HEK293 (cell line): ENCODE results near the gene BUD23.

ENCODE experiments used
- CTCF ChIA-PET: fragments of 350-600 bp; formaldehyde crosslinking; extraction: SDS; loops from one replicate; lab custom pipeline; 2021; ENCODE audit warnings: antibody characterized with exemption; lab: Yijun Ruan, JAX
- POLR2A ChIA-PET: fragments of 300-600 bp; formaldehyde crosslinking; extraction: SDS; loops from one replicate; lab custom pipeline; 2020; ENCODE audit warnings: antibody characterized with exemption, inconsistent platforms; lab: Yijun Ruan, JAX
- H3K27ac ChIP-seq: fragments of 200-500 bp; sonication (Bioruptor generic); 2 replicates; pipeline ENCODE4 v1.5.1; 2014; ENCODE audit warnings: low read depth, low read length, control low read depth, inconsistent platforms; ENCODE audit errors: extremely low read depth
- H3K36me3 ChIP-seq, 2 experiments: fragments of 200-500 bp in 1 of 2; sonication (Bioruptor generic) in 1 of 2; 1 replicate in 1 of 2; 2 replicates in 1 of 2; pipeline ENCODE4 v1.5.1; 2014 to 2017; ENCODE audit warnings: inconsistent platforms in 2 of 2, low read length in 2 of 2; ENCODE audit not compliant: control insufficient read depth in 2 of 2, insufficient read depth in 1 of 2
- H3K4me1 ChIP-seq: fragments of 200-500 bp; sonication (Bioruptor generic); 2 replicates; pipeline ENCODE4 v1.5.1; 2014; ENCODE audit warnings: mild to moderate bottlenecking, low read length, inconsistent platforms; ENCODE audit not compliant: control insufficient read depth, insufficient read depth
- H3K4me3 ChIP-seq: 2 replicates; pipeline ENCODE4 v1.5.1; 2011; ENCODE audit warnings: low read depth, mild to moderate bottlenecking, control low read depth, low read length, moderate library complexity
- H3K9me3 ChIP-seq: fragments of 200-500 bp; sonication (Bioruptor generic); 2 replicates; pipeline ENCODE4 v1.5.1; 2014; ENCODE audit warnings: low read depth, low read length, inconsistent platforms; ENCODE audit not compliant: control insufficient read depth, insufficient read depth
- EGR2 ChIP-seq: fragments of 450-650 bp; formaldehyde crosslinking; IDR thresholded peaks from 2 replicates; pipeline ENCODE4 v1.5.1; 2016; ENCODE audit warnings: low read depth, missing biosample characterization, missing genetic modification characterization
- FEZF1 ChIP-seq: fragments of 450-650 bp; formaldehyde crosslinking; IDR thresholded peaks from 2 replicates; pipeline ENCODE4 v1.5.1; 2016; ENCODE audit warnings: missing biosample characterization, missing genetic modification characterization
- GLIS1 ChIP-seq: fragments of 450-650 bp; formaldehyde crosslinking; IDR thresholded peaks from 2 replicates; pipeline ENCODE4 v1.5.1; 2016; ENCODE audit warnings: missing biosample characterization, missing genetic modification characterization
- GLIS2 ChIP-seq: fragments of 450-650 bp; formaldehyde crosslinking; IDR thresholded peaks from 2 replicates; pipeline ENCODE4 v1.5.1; 2016; ENCODE audit warnings: missing biosample characterization, missing genetic modification characterization
- TCF7L2 ChIP-seq: IDR thresholded peaks from 2 replicates; pipeline ENCODE4 v1.6.1; 2011; ENCODE audit warnings: low read depth, mild to moderate bottlenecking, inconsistent platforms, low read length, moderate library complexity, borderline replicate concordance
- ZFP3 ChIP-seq: fragments of 450-650 bp; formaldehyde crosslinking; IDR thresholded peaks from 2 replicates; pipeline ENCODE4 v1.5.1; 2016; ENCODE audit warnings: low read depth, missing biosample characterization, missing genetic modification characterization
- ZFP37 ChIP-seq: fragments of 450-650 bp; formaldehyde crosslinking; IDR thresholded peaks from 2 replicates; pipeline ENCODE4 v1.5.1; 2016; ENCODE audit warnings: missing biosample characterization, missing genetic modification characterization
- ZNF138 ChIP-seq: fragments of 450-650 bp; formaldehyde crosslinking; IDR thresholded peaks from 2 replicates; pipeline ENCODE4 v1.5.1; 2016; ENCODE audit warnings: missing biosample characterization, missing genetic modification characterization, borderline replicate concordance
- ZNF155 ChIP-seq: fragments of 450-650 bp; formaldehyde crosslinking; IDR thresholded peaks from 2 replicates; pipeline ENCODE4 v1.5.1; 2016; ENCODE audit warnings: missing biosample characterization, missing genetic modification characterization
- ZNF157 ChIP-seq: fragments of 450-650 bp; formaldehyde crosslinking; IDR thresholded peaks from 2 replicates; pipeline ENCODE4 v1.5.1; 2016; ENCODE audit warnings: missing biosample characterization, missing genetic modification characterization
- ZNF426 ChIP-seq: fragments of 450-650 bp; formaldehyde crosslinking; IDR thresholded peaks from 2 replicates; pipeline ENCODE4 v1.5.1; 2017; ENCODE audit warnings: missing biosample characterization, missing genetic modification characterization, mild to moderate bottlenecking, inconsistent platforms, moderate library complexity
- ZNF521 ChIP-seq: fragments of 450-650 bp; formaldehyde crosslinking; IDR thresholded peaks from 2 replicates; pipeline ENCODE4 v1.5.1; 2017; ENCODE audit warnings: missing biosample characterization, mild to moderate bottlenecking, missing genetic modification characterization
- ZNF624 ChIP-seq: fragments of 450-650 bp; formaldehyde crosslinking; IDR thresholded peaks from 2 replicates; pipeline ENCODE4 v1.5.1; 2017; ENCODE audit warnings: missing biosample characterization, missing genetic modification characterization
- ZNF654 ChIP-seq: fragments of 450-650 bp; formaldehyde crosslinking; IDR thresholded peaks from 2 replicates; pipeline ENCODE4 v1.5.1; 2016; ENCODE audit warnings: low read depth, missing biosample characterization, missing genetic modification characterization
- ZNF791 ChIP-seq: fragments of 450-650 bp; formaldehyde crosslinking; IDR thresholded peaks from 2 replicates; pipeline ENCODE4 v1.5.1; 2016; ENCODE audit warnings: missing biosample characterization, missing genetic modification characterization
- TF ChIP-seq, protein P1 (sequence below): fragments of 450-650 bp; formaldehyde crosslinking; IDR thresholded peaks from 2 replicates; pipeline ENCODE4 v1.5.1; 2016; ENCODE audit warnings: missing biosample characterization, missing genetic modification characterization
- TF ChIP-seq, protein P2 (sequence below): fragments of 450-650 bp; formaldehyde crosslinking; IDR thresholded peaks from 2 replicates; pipeline ENCODE4 v1.5.1; 2016; ENCODE audit warnings: missing biosample characterization, missing genetic modification characterization
- TF ChIP-seq, protein P3 (sequence below): fragments of 450-650 bp; formaldehyde crosslinking; IDR thresholded peaks from 2 replicates; pipeline ENCODE4 v1.5.1; 2016; ENCODE audit warnings: missing biosample characterization, missing genetic modification characterization
- TF ChIP-seq, protein P4 (sequence below): fragments of 450-650 bp; formaldehyde crosslinking; IDR thresholded peaks from 2 replicates; pipeline ENCODE4; 2016; ENCODE audit warnings: missing biosample characterization, missing genetic modification characterization
- TF ChIP-seq, protein P5 (sequence below): fragments of 450-650 bp; formaldehyde crosslinking; IDR thresholded peaks from 2 replicates; pipeline ENCODE4 v1.5.1; 2017; ENCODE audit warnings: missing biosample characterization, missing genetic modification characterization
- TF ChIP-seq, protein P6 (sequence below): fragments of 450-650 bp; formaldehyde crosslinking; IDR thresholded peaks from 2 replicates; pipeline ENCODE4 v1.5.1; 2016; ENCODE audit warnings: missing biosample characterization, missing genetic modification characterization
- TF ChIP-seq, protein P7 (sequence below): fragments of 450-650 bp; formaldehyde crosslinking; IDR thresholded peaks from 2 replicates; pipeline ENCODE4 v1.5.1; 2017; ENCODE audit warnings: missing biosample characterization, missing genetic modification characterization

BUD23 gene

DNA sequence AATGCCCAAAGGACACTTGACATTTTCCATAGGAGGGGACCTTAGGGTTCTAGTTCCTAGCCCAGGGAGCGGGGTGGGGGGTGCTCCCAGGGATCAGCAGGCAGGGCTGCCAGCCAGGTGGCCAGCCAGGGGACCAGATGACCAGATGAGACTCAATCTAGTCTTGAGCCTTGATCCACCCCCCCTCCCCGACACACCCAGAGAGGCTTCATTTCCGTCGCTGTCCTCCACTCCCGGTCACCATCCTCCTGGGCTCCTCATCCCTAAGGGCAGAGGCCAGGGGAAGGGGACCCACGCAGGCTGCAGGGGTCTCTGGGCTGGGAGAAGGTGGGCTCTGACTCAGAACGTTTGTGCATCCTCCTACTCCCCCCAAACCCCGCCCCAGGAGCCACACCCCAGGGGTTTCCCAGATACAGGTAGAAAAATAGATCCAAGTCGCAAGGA, 35.1 kb downstream of the BUD23 start (continued):
- TF ChIP-seq, protein P1, sequence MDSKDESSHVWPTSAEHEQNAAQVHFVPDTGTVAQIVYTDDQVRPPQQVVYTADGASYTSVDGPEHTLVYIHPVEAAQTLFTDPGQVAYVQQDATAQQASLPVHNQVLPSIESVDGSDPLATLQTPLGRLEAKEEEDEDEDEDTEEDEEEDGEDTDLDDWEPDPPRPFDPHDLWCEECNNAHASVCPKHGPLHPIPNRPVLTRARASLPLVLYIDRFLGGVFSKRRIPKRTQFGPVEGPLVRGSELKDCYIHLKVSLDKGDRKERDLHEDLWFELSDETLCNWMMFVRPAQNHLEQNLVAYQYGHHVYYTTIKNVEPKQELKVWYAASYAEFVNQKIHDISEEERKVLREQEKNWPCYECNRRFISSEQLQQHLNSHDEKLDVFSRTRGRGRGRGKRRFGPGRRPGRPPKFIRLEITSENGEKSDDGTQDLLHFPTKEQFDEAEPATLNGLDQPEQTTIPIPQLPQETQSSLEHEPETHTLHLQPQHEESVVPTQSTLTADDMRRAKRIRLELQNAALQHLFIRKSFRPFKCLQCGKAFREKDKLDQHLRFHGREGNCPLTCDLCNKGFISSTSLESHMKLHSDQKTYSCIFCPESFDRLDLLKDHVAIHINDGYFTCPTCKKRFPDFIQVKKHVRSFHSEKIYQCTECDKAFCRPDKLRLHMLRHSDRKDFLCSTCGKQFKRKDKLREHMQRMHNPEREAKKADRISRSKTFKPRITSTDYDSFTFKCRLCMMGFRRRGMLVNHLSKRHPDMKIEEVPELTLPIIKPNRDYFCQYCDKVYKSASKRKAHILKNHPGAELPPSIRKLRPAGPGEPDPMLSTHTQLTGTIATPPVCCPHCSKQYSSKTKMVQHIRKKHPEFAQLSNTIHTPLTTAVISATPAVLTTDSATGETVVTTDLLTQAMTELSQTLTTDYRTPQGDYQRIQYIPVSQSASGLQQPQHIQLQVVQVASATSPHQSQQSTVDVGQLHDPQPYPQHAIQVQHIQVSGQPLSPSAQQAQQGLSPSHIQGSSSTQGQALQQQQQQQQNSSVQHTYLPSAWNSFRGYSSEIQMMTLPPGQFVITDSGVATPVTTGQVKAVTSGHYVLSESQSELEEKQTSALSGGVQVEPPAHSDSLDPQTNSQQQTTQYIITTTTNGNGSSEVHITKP (tag by site-specific recombination): no peak; the same call in 1 of the 2 replicates
- TF ChIP-seq, protein P2, sequence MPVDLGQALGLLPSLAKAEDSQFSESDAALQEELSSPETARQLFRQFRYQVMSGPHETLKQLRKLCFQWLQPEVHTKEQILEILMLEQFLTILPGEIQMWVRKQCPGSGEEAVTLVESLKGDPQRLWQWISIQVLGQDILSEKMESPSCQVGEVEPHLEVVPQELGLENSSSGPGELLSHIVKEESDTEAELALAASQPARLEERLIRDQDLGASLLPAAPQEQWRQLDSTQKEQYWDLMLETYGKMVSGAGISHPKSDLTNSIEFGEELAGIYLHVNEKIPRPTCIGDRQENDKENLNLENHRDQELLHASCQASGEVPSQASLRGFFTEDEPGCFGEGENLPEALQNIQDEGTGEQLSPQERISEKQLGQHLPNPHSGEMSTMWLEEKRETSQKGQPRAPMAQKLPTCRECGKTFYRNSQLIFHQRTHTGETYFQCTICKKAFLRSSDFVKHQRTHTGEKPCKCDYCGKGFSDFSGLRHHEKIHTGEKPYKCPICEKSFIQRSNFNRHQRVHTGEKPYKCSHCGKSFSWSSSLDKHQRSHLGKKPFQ: no peak

DNA sequence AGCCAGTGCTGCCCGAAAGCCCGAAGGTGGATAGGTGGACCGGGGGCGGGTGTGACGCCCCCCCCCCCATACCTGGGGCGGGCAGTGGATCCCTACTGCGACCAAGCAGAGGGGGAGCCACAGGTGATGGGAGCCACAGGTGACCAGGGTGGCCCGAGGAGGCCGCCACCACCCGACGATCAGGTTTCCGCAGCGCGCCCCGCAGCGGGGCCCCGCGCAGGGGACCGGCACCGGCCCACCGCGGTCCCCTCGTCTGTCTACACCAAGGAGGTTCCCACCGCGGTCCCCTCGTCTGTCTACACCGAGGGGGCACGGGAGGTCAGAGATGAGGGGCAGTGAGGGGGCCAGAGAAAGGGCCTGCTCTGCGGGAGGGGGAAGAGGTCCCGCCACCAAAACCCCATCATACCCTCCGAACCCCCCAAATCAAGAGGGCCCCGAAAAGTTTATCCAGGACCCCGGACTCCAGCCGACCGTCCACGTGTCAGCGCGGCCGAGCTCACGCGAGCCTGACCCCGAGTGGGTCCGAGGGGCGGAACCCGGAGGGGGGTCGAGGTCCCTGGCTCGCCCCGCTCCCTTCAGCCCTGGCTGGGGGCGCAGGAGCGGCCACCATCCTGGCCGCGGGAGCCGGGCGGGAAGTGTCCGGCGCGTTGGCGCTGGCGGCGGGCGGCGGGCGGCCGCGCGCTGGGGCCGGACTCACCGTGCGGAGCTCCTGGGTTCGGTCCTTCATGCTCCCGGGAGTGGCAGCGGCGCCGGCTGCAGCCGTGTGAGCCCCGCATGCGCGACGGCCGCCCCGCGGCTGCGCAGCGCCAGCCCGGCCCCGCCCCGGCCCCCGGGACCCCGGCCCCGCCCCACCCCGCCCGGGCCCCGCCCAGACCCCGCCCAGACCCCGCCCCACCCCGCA, 35.8 kb downstream of the BUD23 start, which contains the start of gene STX1A:
STX1A (minus strand) TSS at position 765 of the 901 bp plus-strand sequence; CDS start at position 727, 38 bp downstream.
- POLR2A ChIA-PET: no interaction called here
- Histone ChIP-seq H3K27ac (peak within 1 kb of the TSS; percentile 71; the same call in 1 of the 2 replicates), H3K9me3 (no peaks in the 10 kb centered on the region)
- TF ChIP-seq, protein P3, sequence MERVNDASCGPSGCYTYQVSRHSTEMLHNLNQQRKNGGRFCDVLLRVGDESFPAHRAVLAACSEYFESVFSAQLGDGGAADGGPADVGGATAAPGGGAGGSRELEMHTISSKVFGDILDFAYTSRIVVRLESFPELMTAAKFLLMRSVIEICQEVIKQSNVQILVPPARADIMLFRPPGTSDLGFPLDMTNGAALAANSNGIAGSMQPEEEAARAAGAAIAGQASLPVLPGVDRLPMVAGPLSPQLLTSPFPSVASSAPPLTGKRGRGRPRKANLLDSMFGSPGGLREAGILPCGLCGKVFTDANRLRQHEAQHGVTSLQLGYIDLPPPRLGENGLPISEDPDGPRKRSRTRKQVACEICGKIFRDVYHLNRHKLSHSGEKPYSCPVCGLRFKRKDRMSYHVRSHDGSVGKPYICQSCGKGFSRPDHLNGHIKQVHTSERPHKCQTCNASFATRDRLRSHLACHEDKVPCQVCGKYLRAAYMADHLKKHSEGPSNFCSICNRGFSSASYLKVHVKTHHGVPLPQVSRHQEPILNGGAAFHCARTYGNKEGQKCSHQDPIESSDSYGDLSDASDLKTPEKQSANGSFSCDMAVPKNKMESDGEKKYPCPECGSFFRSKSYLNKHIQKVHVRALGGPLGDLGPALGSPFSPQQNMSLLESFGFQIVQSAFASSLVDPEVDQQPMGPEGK (tag by site-specific recombination): peak; percentile 68
- TF ChIP-seq FEZF1 (tag by site-specific recombination) (no peak), ZFP37 (tag by site-specific recombination) (no peak), ZNF155 (tag by site-specific recombination) (no peak), ZNF791 (tag by site-specific recombination) (no peak), ZFP3 (tag by site-specific recombination) (no peak), GLIS1 (tag by site-specific recombination) (peak; percentile 91), ZNF654 (tag by site-specific recombination) (no peak), ZNF138 (no peak), GLIS2 (tag by site-specific recombination) (peak; percentile 80), ZNF521 (tag by site-specific recombination) (no peak), EGR2 (no peak), ZNF426 (tag by site-specific recombination) (no peak), TCF7L2 (no peak), ZNF624 (tag by site-specific recombination) (no peak), ZNF157 (tag by site-specific recombination) (no peak)
- TF ChIP-seq, protein P4, sequence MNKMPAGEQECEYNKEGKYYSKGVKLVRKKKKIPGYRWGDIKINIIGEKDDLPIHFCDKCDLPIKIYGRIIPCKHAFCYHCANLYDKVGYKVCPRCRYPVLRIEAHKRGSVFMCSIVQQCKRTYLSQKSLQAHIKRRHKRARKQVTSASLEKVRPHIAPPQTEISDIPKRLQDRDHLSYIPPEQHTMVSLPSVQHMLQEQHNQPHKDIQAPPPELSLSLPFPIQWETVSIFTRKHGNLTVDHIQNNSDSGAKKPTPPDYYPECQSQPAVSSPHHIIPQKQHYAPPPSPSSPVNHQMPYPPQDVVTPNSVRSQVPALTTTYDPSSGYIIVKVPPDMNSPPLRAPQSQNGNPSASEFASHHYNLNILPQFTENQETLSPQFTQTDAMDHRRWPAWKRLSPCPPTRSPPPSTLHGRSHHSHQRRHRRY (tag by site-specific recombination): no peak
- TF ChIP-seq, protein P5, sequence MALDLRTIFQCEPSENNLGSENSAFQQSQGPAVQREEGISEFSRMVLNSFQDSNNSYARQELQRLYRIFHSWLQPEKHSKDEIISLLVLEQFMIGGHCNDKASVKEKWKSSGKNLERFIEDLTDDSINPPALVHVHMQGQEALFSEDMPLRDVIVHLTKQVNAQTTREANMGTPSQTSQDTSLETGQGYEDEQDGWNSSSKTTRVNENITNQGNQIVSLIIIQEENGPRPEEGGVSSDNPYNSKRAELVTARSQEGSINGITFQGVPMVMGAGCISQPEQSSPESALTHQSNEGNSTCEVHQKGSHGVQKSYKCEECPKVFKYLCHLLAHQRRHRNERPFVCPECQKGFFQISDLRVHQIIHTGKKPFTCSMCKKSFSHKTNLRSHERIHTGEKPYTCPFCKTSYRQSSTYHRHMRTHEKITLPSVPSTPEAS (tag by site-specific recombination): no peak
- TF ChIP-seq, protein P6, sequence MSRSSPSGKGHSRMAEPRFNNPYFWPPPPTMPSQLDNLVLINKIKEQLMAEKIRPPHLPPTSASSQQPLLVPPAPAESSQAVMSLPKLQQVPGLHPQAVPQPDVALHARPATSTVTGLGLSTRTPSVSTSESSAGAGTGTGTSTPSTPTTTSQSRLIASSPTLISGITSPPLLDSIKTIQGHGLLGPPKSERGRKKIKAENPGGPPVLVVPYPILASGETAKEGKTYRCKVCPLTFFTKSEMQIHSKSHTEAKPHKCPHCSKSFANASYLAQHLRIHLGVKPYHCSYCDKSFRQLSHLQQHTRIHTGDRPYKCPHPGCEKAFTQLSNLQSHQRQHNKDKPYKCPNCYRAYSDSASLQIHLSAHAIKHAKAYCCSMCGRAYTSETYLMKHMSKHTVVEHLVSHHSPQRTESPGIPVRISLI (tag by site-specific recombination): no peak
- TF ChIP-seq, protein P7, sequence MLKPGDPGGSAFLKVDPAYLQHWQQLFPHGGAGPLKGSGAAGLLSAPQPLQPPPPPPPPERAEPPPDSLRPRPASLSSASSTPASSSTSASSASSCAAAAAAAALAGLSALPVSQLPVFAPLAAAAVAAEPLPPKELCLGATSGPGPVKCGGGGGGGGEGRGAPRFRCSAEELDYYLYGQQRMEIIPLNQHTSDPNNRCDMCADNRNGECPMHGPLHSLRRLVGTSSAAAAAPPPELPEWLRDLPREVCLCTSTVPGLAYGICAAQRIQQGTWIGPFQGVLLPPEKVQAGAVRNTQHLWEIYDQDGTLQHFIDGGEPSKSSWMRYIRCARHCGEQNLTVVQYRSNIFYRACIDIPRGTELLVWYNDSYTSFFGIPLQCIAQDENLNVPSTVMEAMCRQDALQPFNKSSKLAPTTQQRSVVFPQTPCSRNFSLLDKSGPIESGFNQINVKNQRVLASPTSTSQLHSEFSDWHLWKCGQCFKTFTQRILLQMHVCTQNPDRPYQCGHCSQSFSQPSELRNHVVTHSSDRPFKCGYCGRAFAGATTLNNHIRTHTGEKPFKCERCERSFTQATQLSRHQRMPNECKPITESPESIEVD (tag by site-specific recombination): no peak

More for the DNA sequence above, 35.8 kb downstream of the BUD23 start, which contains the start of gene STX1A:
- Histone ChIP-seq H3K36me3 (no peaks in the 10 kb centered on the region; a peak in 1 of 3 replicates), H3K4me1 (peaks cover 18% of the 10 kb centered on the region), H3K4me3 (peak within 1 kb of the TSS; percentile 78)
- CTCF ChIA-PET: interaction anchor here (0.6 to 1.6 kb wide), 5 partner anchors 15 to 312 kb away, joined by 3 to 4 read pairs (median 4); partner anchors contain the start of gene VPS37D
